SK-N-SH (cell line): ENCODE data around the gene CA6. TPM values are rescaled to one million over a fixed set of nuclear protein-coding genes. Genes with fewer than 3 reads are reported as not detected.
"Not testable (repeated sequence)": the region's sequence is repeated elsewhere in the genome, so short reads cannot be mapped to it uniquely, and the experiment has no call there.

Source experiments
- CTCF ChIA-PET: fragments of 300-600, 350-600 bp; formaldehyde crosslinking; extraction: SDS; loops from one replicate; lab custom pipeline; 2021; lab: Yijun Ruan, JAX
- POLR2A ChIA-PET: fragments of 350-600 bp; sonication (Branson Sonifier 250); formaldehyde crosslinking; extraction: SDS; loops from one replicate; lab custom pipeline; 2020; ENCODE audit warnings: antibody characterized with exemption, inconsistent platforms; lab: Yijun Ruan, JAX
- DNase-seq: peaks from one replicate; pipeline ENCODE4 v3.0.0; 2012
- H2AFZ ChIP-seq: fragments of 200-600 bp; sonication (generic); 2 replicates; pipeline ENCODE4 v1.8.1; 2016; ENCODE audit warnings: antibody characterized with exemption, mild to moderate bottlenecking, low read depth
- H3F3A ChIP-seq: fragments of 200-600 bp; sonication (generic); replicated peaks from 2 replicates; pipeline ENCODE3; 2016; ENCODE audit warnings: antibody characterized with exemption, mild to moderate bottlenecking; ENCODE audit not compliant: insufficient read depth
- H3K27ac ChIP-seq, 2 experiments: fragments of 200-500 bp in 1 of 2; fragments of 200-600 bp in 1 of 2; sonication (Bioruptor generic) in 1 of 2; sonication (generic), shearing (Covaris generic) in 1 of 2; 2 replicates each; pipeline versions ENCODE4 v1.5.1 to v1.6.1; 2014 to 2016; ENCODE audit warnings: low read depth in 2 of 2, inconsistent platforms in 1 of 2, low read length in 1 of 2, mild to moderate bottlenecking in 1 of 2, mixed read lengths in 1 of 2
- H3K27me3 ChIP-seq: fragments of 200-600 bp; sonication (generic), shearing (Covaris generic); 2 replicates; pipeline ENCODE4 v1.6.1; 2016; ENCODE audit warnings: mixed run types; ENCODE audit not compliant: insufficient read depth
- H3K36me3 ChIP-seq, 2 experiments: fragments of 200-500 bp in 1 of 2; fragments of 200-600 bp in 1 of 2; sonication (Bioruptor generic) in 1 of 2; sonication (generic) in 1 of 2; replicated peaks in 1 of 2; 2 replicates each; pipeline versions ENCODE3 to v1.5.1; 2014 to 2016; ENCODE audit warnings: low read length in 1 of 2, mild to moderate bottlenecking in 1 of 2; ENCODE audit not compliant: insufficient read depth in 2 of 2, control insufficient read depth in 1 of 2
- H3K4me1 ChIP-seq, 2 experiments: fragments of 200-500 bp in 1 of 2; fragments of 200-600 bp in 1 of 2; sonication (Bioruptor generic) in 1 of 2; sonication (generic), shearing (Covaris generic) in 1 of 2; 2 replicates each; pipeline versions ENCODE4 v1.5.1 to v1.6.1; 2014 to 2016; ENCODE audit warnings: low read depth in 1 of 2, low read length in 1 of 2, mixed run types in 1 of 2; ENCODE audit not compliant: insufficient read depth in 2 of 2, control insufficient read depth in 1 of 2
- H3K4me2 ChIP-seq: fragments of 200-600 bp; sonication (generic), shearing (Covaris generic); 2 replicates; pipeline ENCODE4 v1.6.1; 2017; ENCODE audit warnings: mixed run types
- H3K4me3 ChIP-seq, 2 experiments: fragments of 200-500 bp in 1 of 2; fragments of 200-600 bp in 1 of 2; sonication (Bioruptor generic) in 1 of 2; sonication (generic), shearing (Covaris generic) in 1 of 2; 2 replicates each; pipeline versions ENCODE4 v1.5.1 to v1.8.1; 2014 to 2016; ENCODE audit warnings: low read depth in 2 of 2, inconsistent platforms in 1 of 2, low read length in 1 of 2, mild to moderate bottlenecking in 1 of 2, mixed read lengths in 1 of 2, moderate library complexity in 1 of 2
- H3K79me2 ChIP-seq: fragments of 200-600 bp; sonication (generic); 2 replicates; pipeline ENCODE4 v1.8.1; 2017; ENCODE audit warnings: mild to moderate bottlenecking; ENCODE audit not compliant: insufficient read depth
- H3K9ac ChIP-seq: fragments of 200-600 bp; sonication (generic); 2 replicates; pipeline ENCODE4 v1.6.1; 2017; ENCODE audit warnings: mixed run types
- H3K9me2 ChIP-seq: fragments of 200-600 bp; sonication (generic); 2 replicates; pipeline ENCODE4 v1.6.1; 2017; ENCODE audit warnings: mixed run types
- H3K9me3 ChIP-seq: fragments of 200-600 bp; sonication (generic); 2 replicates; pipeline ENCODE4 v1.6.1; 2017; ENCODE audit warnings: mixed run types, mild to moderate bottlenecking, moderate library complexity
- H4K20me1 ChIP-seq: fragments of 200-600 bp; sonication (generic); 2 replicates; pipeline ENCODE4 v1.6.1; 2017; ENCODE audit warnings: mild to moderate bottlenecking, mixed run types; ENCODE audit not compliant: insufficient read depth
- CHD2 ChIP-seq: fragments of 150-350 bp; IDR thresholded peaks from 2 replicates; pipeline ENCODE4 v1.6.1; 2018; ENCODE audit warnings: low read length; ENCODE audit not compliant: partially characterized antibody
- EP300 ChIP-seq, 2 experiments: IDR thresholded peaks; 2 replicates each; pipeline versions ENCODE4 v1.4.0 to v1.6.1; 2012; ENCODE audit warnings: borderline replicate concordance in 1 of 2, low read depth in 1 of 2, low read length in 1 of 2
- GABPA ChIP-seq: IDR thresholded peaks from 2 replicates; pipeline ENCODE4 v1.4.0; 2012; ENCODE audit warnings: low read depth, mild to moderate bottlenecking
- IRF3 ChIP-seq: fragments of 150-350 bp; IDR thresholded peaks from 2 replicates; pipeline ENCODE4 v1.6.1; 2016; ENCODE audit warnings: mild to moderate bottlenecking, low read depth, low read length
- MEF2A ChIP-seq: IDR thresholded peaks from 2 replicates; pipeline ENCODE4 v1.4.0; 2012; ENCODE audit warnings: low read depth, borderline replicate concordance
- NFIC ChIP-seq: IDR thresholded peaks from 2 replicates; pipeline ENCODE4 v1.4.0; 2012; ENCODE audit warnings: borderline replicate concordance
- POLR2AphosphoS5 ChIP-seq: IDR thresholded peaks from 2 replicates; pipeline ENCODE4 v1.6.1; 2012; ENCODE audit warnings: low read depth, low read length
- RAD21 ChIP-seq: IDR thresholded peaks from 2 replicates; pipeline ENCODE4 v1.6.1; 2012; ENCODE audit warnings: mild to moderate bottlenecking, low read length
- REST ChIP-seq: IDR thresholded peaks from 2 replicates; pipeline ENCODE4 v1.6.1; 2012; ENCODE audit warnings: mild to moderate bottlenecking, low read depth, low read length, moderate library complexity
- RFX5 ChIP-seq: IDR thresholded peaks from 2 replicates; pipeline ENCODE4 v1.6.1; 2012; ENCODE audit warnings: mild to moderate bottlenecking, improper control_type of control experiment, low read length
- TAF1 ChIP-seq: IDR thresholded peaks from 2 replicates; pipeline ENCODE4 v1.6.1; 2012; ENCODE audit warnings: low read depth, mild to moderate bottlenecking, low read length, moderate library complexity, borderline replicate concordance
- TEAD4 ChIP-seq: IDR thresholded peaks from 2 replicates; pipeline ENCODE4 v1.4.0; 2012; ENCODE audit warnings: mild to moderate bottlenecking, borderline replicate concordance; ENCODE audit not compliant: insufficient read depth
- YY1 ChIP-seq: IDR thresholded peaks from 2 replicates; pipeline ENCODE4 v1.4.0; 2012; ENCODE audit warnings: low read depth, mild to moderate bottlenecking
- WGBS: methylation state at CpG from one replicate; pipeline ENCODE4 v1.1.6; 2017; ENCODE audit warnings: low lambda C conversion rate; 5-methylcytosine and 5-hydroxymethylcytosine counted together
- polyA plus RNA-seq, 3 experiments: library from polyadenylated mRNA; depleted of rRNA; stranded (reverse); fragments of >200 nt; gene quantifications; 2 replicates each; pipeline ENCODE4 v1.2.3, GENCODE V29; 2012
- small RNA-seq, 7 experiments: library from RNA; depleted of rRNA; stranded (forward); fragments of <200 nt; gene quantifications; one replicate each; pipeline ENCODE3, GENCODE V24; 2012

CA6 gene
- polyA plus RNA-seq, 1 of the 3 experiments (the other 2 are of a cell fraction): not detected

- H3K27ac ChIP-seq, H3F3A ChIP-seq, DNase-seq, H4K20me1 ChIP-seq, H3K4me3 ChIP-seq, H3K4me1 ChIP-seq, H2AFZ ChIP-seq, POLR2A ChIA-PET, H3K27me3 ChIP-seq, H3K9ac ChIP-seq, H3K4me2 ChIP-seq, H3K9me3 ChIP-seq, H3K36me3 ChIP-seq, H3K9me2 ChIP-seq, H3K79me2 ChIP-seq: not testable (repeated sequence)
- CTCF ChIA-PET: interaction anchor here (1.9 kb wide), 1 partner anchor 11 kb away, joined by 6 read pairs; no protein-coding TSS in a partner anchor
- WGBS: 84% methylated on average over 12 of the region's 15 CpGs
Observed at GRCh38 chr1:9022026-9022738, 76.5 kb downstream of the CA6 start.

- TF ChIP-seq CHD2 (no peak), EP300 (IDR thresholded peaks at IDR 0.05; ENCODE audit: borderline replicate concordance in 1 of 2, low read depth in 1 of 2, low read length in 1 of 2) (no peak), IRF3 (no peak), GABPA (no peak), MEF2A (no peak), YY1 (no peak), POLR2AphosphoS5 (no peak), RAD21 (no peak), TAF1 (no peak), RFX5 (no peak), NFIC (no peak), REST (no peak), TEAD4 (no peak)
- TF ChIP-seq, all 33 proteins: peak for 0
Observed at GRCh38 chr1:9022773-9023172, 77.1 kb downstream of the CA6 start.

More at GRCh38 chr1:9022773-9023172, 77.1 kb downstream of the CA6 start:
- no peak overlapping the region for H3K27ac ChIP-seq
- POLR2A ChIA-PET: no interaction called here
- 78% methylated on average over 6 of the region's 10 CpGs for WGBS
- CTCF ChIA-PET: interaction anchor here (1.9 kb wide), 1 partner anchor 10 kb away, joined by 6 read pairs; no protein-coding TSS in a partner anchor
- no peak overlapping the region for H3K4me3 ChIP-seq
- H3K36me3 ChIP-seq: no peaks in the 10 kb centered on the region
- H3K4me2 ChIP-seq: no peak overlapping the region
- no peaks in the 10 kb centered on the region for H4K20me1 ChIP-seq
- no peaks in the 10 kb centered on the region for H3F3A ChIP-seq
- no peak overlapping the region for H3K9ac ChIP-seq
- H3K9me2 ChIP-seq: no peaks in the 10 kb centered on the region
- H3K9me3 ChIP-seq: no peaks in the 10 kb centered on the region
- no peak for DNase-seq
- no peaks in the 10 kb centered on the region for H3K27me3 ChIP-seq
- no peak overlapping the region for H2AFZ ChIP-seq
- H3K4me1 ChIP-seq: no peaks in the 10 kb centered on the region
- H3K79me2 ChIP-seq: no peaks in the 10 kb centered on the region

Small RNAs within 50 kb of the gene (small RNA-seq; reads per million reads assigned to genes)
- 0 to 0.21 (median 0) reads per million in 7 experiments for gene AL139415.2
- gene RN7SL451P: 0 reads per million in 7 experiments

Other genes with a start within 250 kb of the CA6 start
- 4.1 and 8.1 TPM in 2 replicates for gene RERE, start 128.2 kb upstream of the CA6 start, polyA plus RNA-seq (2012; rRNA removed)
- gene ENO1, start 67.2 kb upstream of the CA6 start, polyA plus RNA-seq (2012; rRNA removed): 1,578 and 1,599 TPM in 2 replicates
- not detected in 2 replicates for gene SLC2A7, start 80.6 kb downstream of the CA6 start, polyA plus RNA-seq (2012; rRNA removed)
- 0.02 TPM in 2 replicates for gene SLC2A5, start 123.8 kb downstream of the CA6 start, polyA plus RNA-seq (2012; rRNA removed)
- gene GPR157, start 183.2 kb downstream of the CA6 start, polyA plus RNA-seq (2012; rRNA removed): 1.8 and 2.1 TPM in 2 replicates